Loucy (cell line): Measurements from ENCODE around the gene TRMT44.
"Not testable (repeated sequence)": the region's sequence is repeated elsewhere in the genome, so short reads cannot be mapped to it uniquely, and the experiment has no call there.

ENCODE experiments used
- CTCF ChIP-seq: fragments of 200-600 bp; sonication (generic); conservative IDR thresholded peaks from 2 replicates; pipeline ENCODE4 v1.5.1; 2014; ENCODE audit warnings: mild to moderate bottlenecking, antibody characterized with exemption, low read length
- EZH2phosphoT487 ChIP-seq: fragments of 200-600 bp; IDR thresholded peaks from 2 replicates; pipeline ENCODE4 v1.6.1; 2018; ENCODE audit warnings: antibody characterized with exemption, mild to moderate bottlenecking, moderate library complexity, borderline replicate concordance

GRCh38 chr4:8491478-8491877 lies 50.9 kb downstream of the TRMT44 start:
- TF ChIP-seq CTCF, EZH2phosphoT487: not testable (repeated sequence)
